NCI-H748 (cell line): ENCODE measurements around the gene EIF5AL1.
"Not testable (repeated sequence)": the region's sequence is repeated elsewhere in the genome, so short reads cannot be mapped to it uniquely, and the experiment has no call there.

ENCODE experiments used
- DNase-seq: peaks from one replicate; lab custom pipeline; 2025; ENCODE audit not compliant: unreplicated experiment; lab: John Stamatoyannopoulos, UW

Gene EIF5AL1

GRCh38 chr10:79555354-79556309 is 43.3 kb downstream of the EIF5AL1 start:
- DNase-seq = no peak

DNA sequence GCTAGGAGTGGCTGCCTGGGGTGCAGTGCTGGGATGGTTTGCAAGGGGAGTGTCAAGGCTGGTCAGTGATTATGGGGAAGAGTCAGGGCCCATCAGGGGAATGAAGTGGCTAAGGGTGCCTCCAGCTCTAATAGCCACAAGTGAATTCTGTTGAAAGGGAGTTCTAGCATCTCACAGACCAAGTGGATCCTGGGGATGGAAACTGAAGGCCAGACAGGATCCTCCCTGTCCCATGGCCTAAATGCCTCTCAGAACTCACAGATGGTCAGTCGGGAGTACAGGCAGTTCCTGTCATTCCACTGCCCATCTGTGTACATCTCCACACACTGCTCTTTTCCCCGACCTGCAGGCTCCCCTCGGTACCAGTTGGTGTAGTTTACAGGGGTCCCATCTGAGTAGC is 44.6 kb downstream of the EIF5AL1 start:
- DNase-seq = not testable (repeated sequence)

- DNase-seq = no peak
Measured at GRCh38 chr10:79559726-79560125, 47.4 kb downstream of the EIF5AL1 start.

DNA sequence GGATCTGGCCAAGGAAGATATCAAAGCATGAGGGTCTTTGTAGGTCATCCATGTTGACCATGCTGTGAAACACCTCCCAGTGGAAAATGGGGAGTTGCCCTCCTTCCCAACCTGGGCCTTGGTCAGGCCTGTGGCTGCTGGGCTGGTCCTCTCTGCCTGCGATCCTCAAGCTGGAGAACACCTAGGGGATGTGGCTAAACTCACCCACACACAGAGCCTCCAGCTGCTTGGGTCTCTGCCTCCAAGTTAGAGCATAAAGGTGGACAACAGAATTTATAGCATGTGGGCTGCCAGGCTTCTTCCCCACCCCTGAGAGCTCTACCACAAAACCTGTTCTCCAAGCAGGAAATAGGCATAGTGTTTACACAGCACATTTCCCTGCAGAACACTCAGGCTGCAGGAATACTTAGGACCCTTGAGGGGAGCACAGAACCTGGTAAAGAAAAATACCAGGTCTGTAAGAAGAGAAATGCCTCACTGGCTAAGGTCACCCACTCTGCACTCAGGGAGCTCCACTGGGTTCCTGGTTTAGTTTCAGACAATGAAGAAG is 47.9 kb downstream of the EIF5AL1 start, which contains the start of gene SFTPA2:
TSS of gene SFTPA2 (minus strand) at position 248 of the 550 bp plus-strand sequence. CDS start 924 bp downstream, outside the sequence.
- no peak for DNase-seq

DNA sequence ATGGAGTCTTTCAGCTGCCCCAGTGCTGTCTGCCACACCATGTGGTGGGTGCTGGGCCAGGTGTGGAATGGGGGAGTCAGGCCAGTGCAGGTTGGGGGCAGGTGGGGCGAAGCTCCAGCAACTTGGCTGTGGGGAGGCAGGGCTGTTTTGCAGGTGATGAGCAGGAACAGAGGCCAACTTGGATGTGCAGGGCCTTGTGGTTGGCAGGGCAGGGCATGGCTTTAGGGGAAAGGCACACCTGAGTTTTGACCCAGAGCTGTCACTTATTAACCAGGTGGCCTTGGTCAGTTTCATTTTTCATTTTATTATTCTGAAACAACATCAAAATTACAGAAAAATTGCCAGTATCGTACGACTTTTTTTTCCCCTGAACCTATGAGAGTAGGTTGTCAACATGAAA is 48.9 kb downstream of the EIF5AL1 start:
- no peak for DNase-seq

GRCh38 chr10:79562135-79562756 is 49.9 kb downstream of the EIF5AL1 start:
- peak; percentile 57 for DNase-seq

DNA sequence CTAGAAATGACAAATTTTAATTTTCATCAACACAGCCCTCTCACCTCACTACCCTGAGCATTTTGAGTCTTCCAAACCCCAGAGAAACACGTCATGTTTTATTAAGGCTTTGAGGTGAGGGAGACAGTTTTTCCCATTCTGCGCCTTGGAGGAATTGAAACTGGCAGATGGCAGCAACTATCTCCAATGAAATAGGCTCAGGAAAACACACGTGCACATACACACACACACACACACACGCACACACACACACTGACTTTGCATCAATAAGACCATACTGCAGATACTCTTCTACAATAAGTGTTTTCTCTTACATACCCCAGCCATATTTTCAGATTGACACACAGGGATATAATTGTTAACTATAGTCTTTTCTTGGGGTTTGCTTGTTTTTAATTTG is 51.1 kb downstream of the EIF5AL1 start:
- DNase-seq = no peak
